EL (cell line): ENCODE results near the gene IL17REL.

Experiments used
- DNase-seq: peaks from one replicate; pipeline ENCODE4 v3.0.0-alpha.2; 2016

Gene IL17REL

DNA sequence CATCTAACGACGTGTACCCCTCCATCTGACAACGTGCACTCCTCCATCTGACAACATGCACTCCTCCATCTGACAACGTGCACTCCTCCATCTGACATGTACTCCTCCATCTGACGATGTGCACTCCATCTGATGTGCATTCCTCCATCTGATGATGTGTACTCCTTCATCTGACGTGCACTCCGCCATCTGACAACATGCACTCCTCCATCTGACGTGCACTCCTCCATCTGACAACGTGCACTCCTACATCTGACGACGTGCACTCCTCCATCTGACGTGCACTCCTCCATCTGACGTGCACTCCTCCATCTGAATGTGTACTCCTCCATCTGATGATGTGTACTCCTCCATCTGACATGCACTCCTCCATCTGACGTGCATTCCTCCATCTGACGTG is 8.0 kb upstream of the IL17REL start:
- DNase-seq: no peak

DNA sequence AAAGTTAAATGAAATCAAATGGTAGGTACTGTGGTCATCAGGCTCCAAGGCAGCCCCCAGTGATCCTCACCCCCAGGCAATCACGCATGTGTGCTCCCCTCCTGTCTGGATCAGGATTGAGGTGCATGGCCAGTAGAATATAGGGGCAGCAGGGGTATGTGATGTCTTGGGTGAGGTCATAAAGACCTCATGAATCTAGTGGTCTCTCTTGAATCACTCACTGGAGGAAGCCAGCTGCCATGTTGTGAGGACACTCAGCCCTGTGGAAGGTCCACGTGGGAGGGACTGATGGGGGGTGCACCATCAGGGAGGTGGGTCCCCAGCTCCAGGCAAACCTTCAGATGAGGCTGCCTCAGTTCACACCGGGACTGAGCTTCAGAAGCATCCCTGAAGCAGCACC is 6.8 kb upstream of the IL17REL start:
- DNase-seq: no peak

DNA sequence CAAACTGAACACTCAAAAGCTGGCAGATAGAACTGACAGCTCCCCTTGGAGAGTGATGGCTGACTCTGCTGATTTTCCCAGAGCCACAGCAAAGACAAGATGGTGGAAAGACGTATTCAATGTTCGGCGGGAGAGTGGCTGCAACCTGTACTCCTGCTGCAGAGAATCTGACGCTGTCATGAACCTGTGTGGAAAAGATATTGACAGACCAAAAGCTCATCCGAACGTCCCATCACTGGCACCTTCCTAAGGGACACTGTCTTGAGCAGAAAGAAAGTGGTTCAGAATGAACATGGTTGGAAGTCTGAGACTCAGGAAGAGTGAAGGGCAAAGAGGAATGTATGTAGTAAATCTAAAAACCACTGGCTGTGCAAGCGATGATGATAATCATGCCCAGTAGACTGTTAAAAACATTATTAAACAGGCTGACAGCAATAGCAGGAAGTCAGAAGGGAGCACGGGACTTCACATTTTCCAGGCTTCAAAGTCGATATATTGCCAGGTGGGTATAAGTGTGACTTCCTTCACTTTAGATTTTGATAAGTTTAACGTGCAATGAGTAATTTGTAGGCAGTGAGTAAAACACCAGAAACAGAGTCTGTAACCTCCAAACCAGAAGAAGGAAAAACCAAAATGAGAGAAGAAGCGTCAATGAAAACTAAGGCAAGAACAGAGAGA is 6.2 kb upstream of the IL17REL start:
- DNase-seq: no peak

DNA sequence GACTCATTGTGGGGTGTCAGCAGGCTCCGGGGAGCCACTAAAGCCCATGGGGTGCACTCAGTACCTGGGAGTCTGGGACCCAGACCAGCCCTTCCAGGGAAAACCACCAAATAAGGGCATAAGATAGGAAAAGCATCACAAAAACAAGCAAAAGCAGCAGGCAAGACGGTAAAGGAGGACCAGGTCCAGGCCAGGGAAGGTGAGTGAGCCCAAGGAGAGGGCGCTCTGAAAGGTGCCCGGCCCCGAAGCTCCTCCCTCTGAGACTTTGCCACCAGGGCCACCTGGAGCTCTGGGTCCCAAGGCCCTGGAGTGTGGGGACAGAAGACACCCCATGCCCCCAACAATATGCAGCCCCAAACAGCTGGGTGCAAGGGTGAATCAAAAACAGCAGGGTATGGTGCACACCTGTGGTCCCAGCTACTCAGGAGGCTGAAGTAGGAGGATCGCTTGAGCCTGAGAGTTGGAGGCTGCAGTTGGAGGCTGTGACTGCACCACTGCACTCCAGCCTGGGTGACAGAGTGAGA is 5.2 kb upstream of the IL17REL start:
- no peak for DNase-seq

DNA sequence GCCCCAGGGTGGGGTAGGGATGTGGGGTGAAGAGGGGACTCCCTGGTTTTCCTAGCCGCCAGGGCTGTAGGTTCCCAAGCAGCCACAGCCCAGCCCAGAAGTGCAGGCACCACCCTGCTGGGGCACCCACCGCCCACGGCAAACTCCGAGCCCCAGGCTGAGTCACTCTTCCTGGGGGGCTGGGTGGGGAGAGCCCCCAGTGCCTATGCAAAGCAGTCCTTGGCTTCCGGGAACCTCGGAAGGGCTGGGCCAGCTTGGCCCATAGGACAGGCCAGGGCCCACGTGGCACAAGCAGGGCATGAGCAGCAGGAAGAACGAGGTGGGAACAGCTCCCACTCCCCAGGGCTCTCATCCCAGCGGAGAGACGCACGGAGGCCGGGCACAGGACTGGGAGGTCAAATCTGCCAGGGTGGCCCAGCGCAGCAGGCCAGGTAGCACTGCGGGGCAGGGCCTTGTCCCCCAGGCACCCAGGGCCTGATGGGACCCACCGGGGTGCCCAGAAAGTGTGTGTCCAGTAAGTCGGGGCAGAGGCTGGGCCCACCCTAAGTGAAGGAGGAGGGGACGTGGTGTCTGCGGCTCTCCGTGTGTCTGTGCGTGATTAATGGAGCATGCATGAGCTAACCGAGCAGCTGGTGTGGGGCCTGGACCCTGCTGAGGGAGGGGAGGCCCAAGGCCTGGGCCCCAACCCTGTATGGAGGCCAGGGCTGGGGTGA is 4.6 kb upstream of the IL17REL start:
- peak; percentile 35 for DNase-seq

DNA sequence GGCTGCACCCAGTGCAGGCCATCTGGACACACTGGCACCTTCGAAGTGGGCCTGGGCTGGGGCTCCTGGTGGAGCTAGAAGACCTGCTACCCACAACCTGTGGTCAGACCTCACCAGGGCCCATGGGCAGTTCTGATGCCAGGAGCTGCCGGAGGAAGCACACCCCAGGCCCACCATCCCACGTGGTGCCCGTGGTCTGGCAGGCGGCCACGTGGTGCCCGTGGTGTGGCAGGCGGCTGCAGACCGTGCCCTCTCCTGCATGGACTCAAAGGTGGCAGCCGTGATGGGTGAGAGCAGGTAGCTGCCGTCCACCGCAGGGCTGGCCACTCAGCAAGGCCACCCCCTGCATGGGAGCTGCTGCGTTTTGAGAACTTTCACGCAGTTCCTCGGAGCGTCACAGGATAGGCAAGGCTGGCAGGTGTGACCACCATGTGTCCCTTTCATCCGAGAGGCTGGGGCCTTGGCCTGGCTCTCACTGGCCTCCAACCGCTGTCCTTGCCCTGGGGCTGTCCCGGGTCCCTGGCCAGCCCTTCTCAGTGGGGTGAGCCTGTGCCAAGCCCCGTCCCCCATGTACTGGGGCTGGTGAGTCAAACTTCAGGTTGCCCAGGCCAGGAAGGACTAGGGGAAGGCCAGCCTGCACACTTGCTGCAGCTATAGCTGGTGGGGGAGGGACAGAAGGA is 3.9 kb upstream of the IL17REL start:
- no peak for DNase-seq

DNA sequence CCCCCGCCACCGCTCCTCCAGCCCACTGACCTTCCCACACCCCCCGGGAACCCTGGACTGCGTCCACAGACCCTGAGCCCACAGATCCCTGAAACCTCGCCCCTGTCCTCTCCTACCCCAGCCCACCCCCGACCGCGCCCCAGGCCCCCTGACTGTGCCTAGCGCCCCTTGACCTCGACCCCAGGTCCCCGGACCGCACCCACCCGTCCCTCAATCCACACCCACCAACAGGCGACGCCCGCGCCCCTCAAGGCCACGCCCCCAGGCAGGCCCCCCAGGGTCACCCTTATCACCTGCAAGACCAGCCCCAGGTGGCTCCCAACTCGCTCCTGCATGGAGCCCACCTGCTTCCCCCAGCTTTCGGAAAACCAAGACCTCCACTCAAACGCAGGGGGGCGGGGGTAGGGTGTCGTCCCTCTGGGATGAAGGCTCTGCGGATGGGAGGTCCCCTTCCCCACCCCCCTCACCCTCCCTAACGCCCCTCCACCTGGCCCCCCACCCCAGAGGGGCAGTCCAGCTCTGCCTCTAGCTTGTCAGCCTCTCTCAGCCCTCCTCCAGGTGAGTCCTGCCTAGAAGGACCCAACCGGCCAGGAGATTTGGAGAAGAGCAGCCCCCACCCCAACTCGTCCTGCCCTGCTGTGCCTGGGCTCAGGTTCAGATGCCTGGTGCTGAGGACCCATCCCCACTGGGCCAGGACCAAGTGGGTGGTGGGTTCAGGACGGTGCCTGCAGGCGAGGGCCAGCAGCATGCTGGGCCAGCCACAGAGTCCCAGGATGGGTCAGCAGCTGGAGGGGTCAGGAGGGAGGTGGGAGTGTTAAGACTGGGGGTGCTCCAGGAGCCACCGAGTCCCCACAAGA is 3.1 kb upstream of the IL17REL start:
- DNase-seq: no peak

DNA sequence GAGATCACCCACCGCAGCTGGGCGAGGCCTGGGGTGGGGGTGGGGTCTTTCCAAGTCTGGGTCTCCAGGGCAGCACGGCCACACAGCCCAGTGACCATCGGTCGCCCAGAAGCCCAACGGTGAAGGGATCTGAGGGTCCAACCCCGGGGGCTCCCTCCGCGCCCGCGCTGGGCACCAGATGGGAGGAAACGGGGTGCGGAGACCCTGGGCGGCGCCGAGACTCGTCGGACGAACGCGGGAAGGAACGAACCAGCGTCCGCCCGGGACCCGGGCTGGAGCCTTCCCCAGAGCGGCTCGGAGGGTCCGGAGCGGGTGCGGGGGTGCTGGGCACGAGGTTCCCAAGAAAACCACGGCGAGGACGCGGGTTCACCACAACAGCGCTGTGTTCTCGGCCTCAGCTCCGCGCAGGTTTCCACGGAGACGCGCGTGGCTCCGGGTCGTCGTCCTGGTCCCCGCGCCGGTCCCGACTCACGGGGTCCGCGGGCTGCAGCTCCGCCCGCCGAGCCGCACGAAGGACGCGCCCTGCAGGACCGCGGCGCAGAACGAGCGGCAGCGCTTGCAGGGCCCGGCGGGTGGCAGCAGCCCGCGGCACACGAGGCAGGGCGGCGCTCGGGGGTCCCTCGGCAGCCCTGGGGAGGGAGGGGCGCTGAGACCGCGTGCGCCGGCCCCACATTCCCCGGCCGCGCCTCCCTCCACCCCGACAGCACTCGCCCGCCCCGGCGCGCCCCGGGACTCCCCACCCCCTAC is 2.3 kb upstream of the IL17REL start:
- DNase-seq: no peak

DNA sequence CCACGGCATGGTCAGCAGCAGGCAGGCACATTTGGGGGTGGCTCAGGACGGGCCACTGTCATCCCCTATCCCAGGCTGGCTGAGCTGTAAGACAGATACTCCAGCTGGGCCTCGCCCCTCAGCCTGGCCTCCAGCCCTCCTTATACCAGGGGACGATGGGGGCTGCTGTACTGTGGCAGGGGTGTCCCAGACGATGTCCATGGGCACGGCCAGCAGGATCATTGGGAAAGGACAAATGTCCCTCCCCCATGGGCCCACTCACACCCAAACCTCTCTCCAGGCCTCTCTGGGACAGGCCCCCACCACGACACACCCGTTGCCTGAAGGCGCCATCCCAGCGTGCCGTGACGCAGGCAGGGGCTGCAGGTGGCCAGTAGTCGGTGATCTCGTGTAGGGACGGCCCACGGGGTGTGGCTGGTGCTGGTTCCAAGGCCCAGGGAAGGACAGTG is 1.5 kb upstream of the IL17REL start:
- DNase-seq: no peak

DNA sequence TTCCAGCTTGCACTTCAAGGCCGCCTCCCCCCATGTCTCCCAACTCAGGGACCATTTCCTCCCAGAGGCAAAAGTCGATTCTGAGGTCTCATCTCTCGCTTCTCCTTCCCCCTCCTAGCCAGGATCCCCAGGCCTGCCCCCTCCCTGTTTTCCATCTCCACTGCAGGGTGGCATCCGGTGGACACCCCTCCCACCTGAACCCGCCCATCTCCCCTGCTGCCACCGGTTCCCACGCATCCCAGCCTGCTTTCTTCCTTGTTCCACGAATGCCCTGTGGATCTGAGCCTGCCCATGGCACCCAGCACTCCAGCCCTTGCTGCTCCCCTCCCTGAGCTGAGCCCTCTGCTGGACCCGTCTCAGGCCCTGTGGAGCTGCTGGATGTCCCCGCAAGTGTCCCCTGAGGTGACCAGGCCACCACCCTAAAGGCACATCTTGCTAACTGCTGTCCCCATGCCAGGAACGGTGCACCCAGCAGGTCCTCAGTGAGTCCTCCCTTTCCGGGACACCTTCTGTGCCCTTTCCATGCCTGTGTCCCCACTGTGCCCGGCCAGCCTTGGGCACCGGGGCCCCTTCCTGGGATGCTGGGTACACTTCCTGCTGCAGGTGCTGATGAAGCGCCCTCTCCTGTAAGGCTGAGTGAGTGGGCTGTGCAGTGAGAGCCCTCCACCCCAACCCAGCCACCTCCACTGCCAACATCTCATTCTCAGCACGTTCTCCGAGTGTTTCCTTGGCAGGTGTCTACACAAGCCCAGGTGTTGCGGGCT is 936 bp downstream of the IL17REL start:
- no peak for DNase-seq

DNA sequence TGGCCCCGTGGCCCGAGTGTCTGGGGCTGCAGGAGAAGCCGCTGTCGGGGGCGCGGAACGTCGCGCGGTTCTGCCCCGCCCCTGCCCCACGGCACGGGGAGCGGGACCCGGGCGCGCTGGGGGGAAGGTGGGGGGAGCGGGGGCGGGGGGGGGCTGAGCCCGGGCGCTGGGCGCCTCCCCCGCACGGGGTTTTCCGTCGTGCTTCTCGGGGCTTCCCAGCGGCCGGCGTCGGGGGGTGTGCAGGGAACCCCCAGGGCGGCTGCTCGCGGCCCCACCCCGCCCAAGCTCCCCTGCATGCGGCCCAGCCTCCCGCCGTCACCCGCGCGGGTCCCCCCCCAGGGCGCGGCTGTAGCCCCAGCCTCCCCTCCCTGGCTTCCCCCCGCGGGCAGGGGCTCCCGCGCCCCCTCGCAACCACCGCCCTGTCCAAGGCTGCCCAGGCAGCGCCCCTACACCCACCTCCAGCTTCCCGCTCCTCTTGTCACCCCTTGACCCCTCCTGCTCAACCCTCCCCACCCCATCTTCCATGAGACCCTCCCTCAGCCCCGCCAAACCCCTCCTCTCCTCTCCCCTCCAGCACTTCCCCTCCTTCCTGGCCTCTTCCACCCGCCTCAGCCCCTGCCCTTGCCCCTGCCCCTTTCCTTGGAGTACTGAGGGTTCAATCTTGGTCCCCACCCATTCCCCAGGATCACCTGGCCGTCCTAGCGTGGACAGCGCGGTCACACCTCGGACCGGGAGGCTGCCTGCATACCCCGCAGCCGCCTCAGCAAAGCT is 1.7 kb downstream of the IL17REL start:
- no peak for DNase-seq

DNA sequence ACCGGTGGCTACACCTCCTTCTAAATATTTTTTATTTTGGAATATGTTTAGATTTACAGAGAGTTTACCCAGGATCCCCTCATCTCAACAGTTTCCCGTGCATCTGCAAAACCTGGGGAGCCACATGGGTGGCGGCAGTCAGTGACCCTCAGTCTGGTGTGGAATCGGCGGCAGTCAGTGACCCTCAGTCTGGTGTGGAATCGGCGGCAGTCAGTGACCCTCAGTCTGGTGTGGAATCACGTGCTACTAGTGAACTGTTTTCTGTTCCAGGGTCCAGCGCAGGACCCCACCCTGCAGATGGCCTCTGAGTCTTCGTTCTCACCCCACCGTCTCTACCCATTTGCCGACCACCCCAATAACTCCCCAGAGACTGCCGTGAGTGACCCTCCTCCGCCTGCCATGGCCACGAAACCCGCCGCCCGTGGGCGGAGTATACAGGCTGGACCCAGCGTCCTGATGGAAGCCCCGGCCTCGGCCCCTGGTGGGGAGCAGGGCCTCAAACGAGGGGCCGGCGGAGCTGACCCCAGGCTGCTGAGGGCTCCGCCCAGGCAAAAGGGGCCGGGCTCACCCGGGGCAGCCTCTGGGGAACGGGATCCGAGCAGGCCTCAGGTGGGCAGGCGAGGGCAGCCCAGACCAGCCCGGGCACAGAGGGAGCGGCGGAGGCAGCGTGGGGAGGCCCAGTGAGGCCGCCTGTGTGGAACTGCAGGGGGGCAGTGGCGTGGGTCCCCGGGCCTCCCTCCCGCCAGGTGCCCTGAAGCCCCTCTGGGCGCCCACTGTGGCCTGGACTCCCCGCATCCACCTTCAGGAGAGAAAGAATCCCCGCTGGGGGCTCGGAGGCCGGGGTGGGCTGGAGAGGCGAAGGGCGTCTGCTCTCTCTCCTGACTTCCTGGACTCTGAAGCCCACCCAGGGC is 2.5 kb downstream of the IL17REL start:
- no peak for DNase-seq

DNA sequence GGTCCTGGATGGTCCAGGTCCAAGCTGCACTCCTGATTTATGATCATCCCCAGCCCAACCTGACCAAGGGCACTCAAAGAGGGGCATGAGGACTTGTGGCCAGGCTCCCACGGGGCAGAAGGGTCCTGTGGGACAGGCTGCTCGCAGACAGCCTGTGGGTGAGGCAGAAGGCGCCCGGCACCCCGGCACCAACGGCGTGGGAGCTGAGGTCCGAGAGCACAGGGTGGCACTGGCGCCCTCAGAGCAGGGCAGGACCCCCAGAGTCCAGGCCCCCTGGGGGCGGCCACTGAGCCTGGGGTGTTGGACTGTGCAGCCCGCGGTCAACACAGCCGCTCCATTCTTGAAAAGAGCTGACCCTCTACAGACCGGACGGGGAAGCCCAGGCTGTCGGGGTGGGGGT is 3.3 kb downstream of the IL17REL start:
- no peak for DNase-seq

DNA sequence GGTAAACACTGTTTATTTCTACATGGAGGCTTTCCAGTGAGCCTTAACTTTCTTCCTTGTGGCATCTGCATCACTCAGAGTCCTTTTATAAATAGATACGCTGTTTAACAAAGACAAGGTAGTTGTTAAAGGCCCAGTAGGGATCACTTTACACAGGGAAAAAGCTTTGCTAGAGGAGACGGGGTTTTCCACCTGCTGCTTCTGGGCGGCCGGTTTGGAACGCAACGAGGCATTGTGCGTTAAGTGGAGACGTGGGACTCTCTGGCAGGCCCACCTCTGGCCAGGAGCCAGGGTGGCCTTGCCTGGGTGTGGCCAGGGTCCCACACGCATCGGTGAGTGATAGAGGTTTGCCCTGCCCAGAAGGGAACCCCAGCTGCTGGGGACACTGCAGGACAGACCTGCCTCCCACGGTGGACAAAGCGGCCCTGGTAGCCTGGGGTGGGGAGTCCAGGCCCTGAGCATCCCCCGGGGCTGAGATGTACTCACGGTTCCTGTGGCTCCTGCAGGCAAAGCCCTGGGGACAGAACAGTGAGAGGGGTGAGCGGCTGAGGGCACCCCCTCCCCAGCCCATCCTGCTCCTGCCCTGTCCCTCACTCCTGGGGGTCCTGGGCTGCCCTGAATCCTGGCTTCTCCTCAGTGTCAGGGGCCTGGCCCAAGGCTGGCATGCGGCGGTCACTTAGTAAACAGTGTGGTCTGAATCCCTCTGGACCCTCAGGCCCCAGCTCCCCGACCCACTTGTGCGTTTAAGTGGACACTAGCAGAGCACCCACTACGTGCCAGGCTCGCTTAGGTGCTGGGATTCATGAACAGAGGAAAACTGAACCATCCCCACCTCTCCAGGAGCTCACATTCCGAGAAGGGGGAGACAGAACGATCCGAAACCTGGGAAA is 4.2 kb downstream of the IL17REL start:
- DNase-seq: no peak

DNA sequence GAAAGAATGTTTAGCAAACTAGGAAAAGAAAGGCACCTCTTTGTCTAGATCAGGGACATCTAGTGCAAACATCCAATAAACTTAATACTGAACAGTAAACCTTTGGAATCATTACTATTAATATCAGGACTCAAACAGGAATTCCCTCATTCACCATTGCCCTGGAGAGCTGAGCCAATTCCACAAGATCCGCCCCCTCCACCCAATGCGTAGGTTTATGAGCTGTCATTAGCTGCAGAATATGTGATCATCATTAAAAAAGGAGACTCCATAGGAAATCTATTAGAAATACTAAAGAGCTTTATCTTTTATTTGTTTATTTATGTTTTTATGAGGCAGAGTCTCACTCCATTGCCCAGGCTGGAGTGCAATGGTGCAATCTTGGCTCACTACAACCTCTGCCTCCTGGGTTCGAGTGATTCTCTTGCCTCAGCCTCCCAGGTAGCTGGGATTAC is 5.5 kb downstream of the IL17REL start:
- DNase-seq: no peak

DNA sequence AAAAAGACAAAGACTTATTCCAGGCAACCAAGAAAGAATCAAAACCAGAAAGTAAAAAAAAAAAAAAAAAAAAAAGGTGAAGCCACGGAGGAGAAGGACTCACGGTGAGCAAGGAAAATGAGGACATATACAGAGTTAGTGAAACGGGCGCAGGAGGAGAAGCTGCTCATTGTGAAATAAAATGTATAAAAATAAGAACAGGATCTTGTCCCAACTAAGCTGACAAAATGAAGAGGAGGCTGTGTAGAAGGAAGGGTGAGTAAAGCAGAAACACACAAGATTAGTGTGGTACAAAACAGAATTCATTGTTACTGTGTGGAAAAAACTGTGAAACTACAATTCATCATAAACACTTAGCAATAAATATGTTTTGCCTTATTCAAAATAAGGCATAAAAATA is 7.6 kb downstream of the IL17REL start:
- DNase-seq: no peak

DNA sequence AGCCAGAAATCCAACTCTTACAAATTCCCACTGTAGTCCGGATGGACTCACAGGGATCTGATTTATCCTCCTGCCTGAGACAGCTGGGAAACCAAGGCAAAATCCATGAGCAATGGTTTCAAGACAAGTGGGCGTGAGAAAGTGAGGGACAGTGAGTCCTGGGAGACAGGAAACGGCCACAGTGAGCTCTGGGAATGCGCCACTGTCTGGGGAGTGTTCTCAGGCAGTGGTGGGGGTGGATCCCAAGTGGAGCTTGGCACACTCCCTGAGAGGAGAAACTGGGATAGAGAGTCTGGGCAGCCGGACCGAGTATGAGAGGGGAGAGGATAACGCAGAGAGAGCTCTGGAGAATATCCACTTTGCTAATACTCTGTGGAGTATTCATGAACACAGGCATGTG is 9.8 kb downstream of the IL17REL start:
- no peak for DNase-seq
